K562 (cell line): ENCODE measurements around the gene MOB1B. TPM values are rescaled to one million over a fixed set of nuclear protein-coding genes. Genes with fewer than 3 reads are reported as not detected.

Source experiments
- ATAC-seq: fragments of 200-7000 bp; cut with Tn5 transposase; 3 replicates; pipeline ENCODE4 v1.9.1; 2020; ENCODE audit warnings: moderate library complexity
- BruUV-seq: library from RNA; stranded (reverse); fragments of 400-500 nt; replicated peaks from 2 replicates; lab custom pipeline; 2021; lab: Mats Ljungman, UMichigan
- CTCF ChIA-PET: fragments of 300-600 bp; formaldehyde crosslinking; extraction: SDS; loops from one replicate; lab custom pipeline; 2021; ENCODE audit warnings: low intra/inter-chr PET ratio; lab: Yijun Ruan, JAX
- POLR2A ChIA-PET: fragments of 300-600, 350-650 bp; sonication (Branson Sonifier 250); formaldehyde crosslinking; extraction: SDS; loops from one replicate; lab custom pipeline; 2021; ENCODE audit warnings: antibody characterized with exemption, inconsistent platforms; lab: Yijun Ruan, JAX
- DNase-seq, 4 experiments: peaks; one replicate each; pipeline versions ENCODE4 v3.0.0 to v3.0.0-alpha.2; 2011 to 2018; ENCODE audit warnings: low spot score in 3 of 4, mixed read lengths in 3 of 4; ENCODE audit errors: extremely low read depth in 1 of 4
- FAIRE-seq: peaks from 2 replicates; lab custom pipeline; 2011; peaks lifted over from hg19 to GRCh38; lab: Jason Lieb, UNC
- H2AFZ ChIP-seq: 2 replicates; pipeline ENCODE4 v1.6.0; 2011; ENCODE audit warnings: low read depth, low read length, control low read depth, inconsistent platforms
- H3K27ac ChIP-seq: fragments of 200-600 bp; 3 replicates; pipeline ENCODE4 v1.8.0; 2011; ENCODE audit warnings: low read depth, mild to moderate bottlenecking, control low read depth, inconsistent platforms, low read length, moderate library complexity, mixed read lengths; ENCODE audit errors: extremely low read depth
- H3K27me3 ChIP-seq, 2 experiments: fragments of 300-600 bp in 1 of 2; 2 replicates in 1 of 2; 3 replicates in 1 of 2; pipeline versions ENCODE4 v1.6.0 to v1.8.0; 2011; ENCODE audit warnings: inconsistent platforms in 2 of 2, low read length in 2 of 2, mild to moderate bottlenecking in 1 of 2, mixed read lengths in 1 of 2, moderate library complexity in 1 of 2; ENCODE audit not compliant: control insufficient read depth in 2 of 2, insufficient read depth in 2 of 2
- H3K36me3 ChIP-seq: fragments of 300-600 bp; 3 replicates; pipeline ENCODE4 v1.8.0; 2011; ENCODE audit warnings: mild to moderate bottlenecking, low read length, inconsistent platforms; ENCODE audit not compliant: control insufficient read depth, insufficient read depth
- H3K4me1 ChIP-seq, 2 experiments: fragments of 200-600 bp in 1 of 2; replicated peaks in 1 of 2; 2 replicates in 1 of 2; 3 replicates in 1 of 2; pipeline versions ENCODE4 v1.5.1 to v1.8.0; 2011; ENCODE audit warnings: inconsistent platforms in 2 of 2, low read length in 2 of 2, mild to moderate bottlenecking in 1 of 2, mixed read lengths in 1 of 2, moderate library complexity in 1 of 2; ENCODE audit not compliant: control insufficient read depth in 2 of 2, insufficient read depth in 2 of 2
- H3K4me2 ChIP-seq: 2 replicates; pipeline ENCODE4 v1.6.1; 2011; ENCODE audit warnings: low read length, control low read depth, inconsistent platforms, mixed read lengths; ENCODE audit not compliant: insufficient read depth
- H3K4me3 ChIP-seq: fragments of 200-600 bp; sonication (generic), shearing (Covaris generic); 2 replicates; pipeline ENCODE4 v1.5.1; 2016; ENCODE audit warnings: control low read depth, inconsistent platforms
- H3K79me2 ChIP-seq: fragments of 200-600 bp; 3 replicates; pipeline ENCODE4 v1.8.0; 2011; ENCODE audit warnings: low read length, inconsistent platforms; ENCODE audit not compliant: control insufficient read depth, insufficient read depth
- H3K9ac ChIP-seq, 2 experiments: 2 replicates each; pipeline versions ENCODE4 v1.6.0 to v1.6.1; 2011; ENCODE audit warnings: low read depth in 2 of 2, low read length in 2 of 2, control low read depth in 1 of 2, inconsistent platforms in 1 of 2, mild to moderate bottlenecking in 1 of 2, mixed read lengths in 1 of 2; ENCODE audit not compliant: insufficient read depth in 1 of 2
- H3K9me1 ChIP-seq: one replicate; pipeline ENCODE4 v1.6.0; 2011; ENCODE audit warnings: inconsistent platforms, mild to moderate bottlenecking, low read length, moderate library complexity; ENCODE audit not compliant: control insufficient read depth, insufficient read depth
- H3K9me3 ChIP-seq: replicated peaks from 2 replicates; pipeline ENCODE4 v1.5.1; 2011; ENCODE audit warnings: low read depth, low read length, inconsistent platforms; ENCODE audit not compliant: control insufficient read depth, insufficient read depth
- H4K20me1 ChIP-seq: replicated peaks from 2 replicates; pipeline ENCODE4 v1.6.1; 2011; ENCODE audit warnings: low read length, inconsistent platforms, mixed read lengths; ENCODE audit not compliant: control insufficient read depth, insufficient read depth
- BACH1 ChIP-seq: fragments of 200-800 bp; sonication (Bioruptor generic); IDR thresholded peaks from 2 replicates; pipeline ENCODE4 v1.6.1; 2016; ENCODE audit warnings: missing genetic modification characterization, missing compliant biosample characterization
- CBX1 ChIP-seq: sonication (generic); IDR thresholded peaks from 2 replicates; pipeline ENCODE4 v1.6.1; 2016; ENCODE audit warnings: antibody characterized with exemption, low read depth, mild to moderate bottlenecking
- CREM ChIP-seq: IDR thresholded peaks from 2 replicates; pipeline ENCODE4 v1.6.1; 2014; ENCODE audit warnings: antibody characterized with exemption, low read depth
- CXXC5 ChIP-seq: fragments of 250-450 bp; sonication (Bioruptor Pico); IDR thresholded peaks from 2 replicates; pipeline ENCODE4 v1.8.0; 2022; ENCODE audit warnings: inconsistent platforms, mild to moderate bottlenecking, moderate library complexity
- DDX20 ChIP-seq: fragments of 450-650 bp; IDR thresholded peaks from 2 replicates; pipeline ENCODE4 v1.6.1; 2016; ENCODE audit warnings: missing genetic modification characterization, low read depth, mild to moderate bottlenecking, missing compliant biosample characterization, moderate library complexity
- E2F6 ChIP-seq, 2 experiments: IDR thresholded peaks; 2 replicates each; pipeline ENCODE4 v1.6.1; 2011; ENCODE audit warnings: borderline replicate concordance in 1 of 2, control low read depth in 1 of 2, low read depth in 1 of 2, low read length in 1 of 2, mild to moderate bottlenecking in 1 of 2, mixed read lengths in 1 of 2, moderate library complexity in 1 of 2; ENCODE audit not compliant: insufficient read depth in 1 of 2, insufficient read length in 1 of 2, poor library complexity in 1 of 2, severe bottlenecking in 1 of 2; ENCODE audit errors: extremely low read depth in 1 of 2
- KDM5B ChIP-seq: fragments of 200-600 bp; sonication (generic); IDR thresholded peaks from 2 replicates; pipeline ENCODE4 v1.6.1; 2012; ENCODE audit warnings: low read depth, mild to moderate bottlenecking, moderate library complexity, low read length, control low read depth, inconsistent platforms; ENCODE audit not compliant: insufficient replicate concordance
- MECOM ChIP-seq: fragments of 250-450 bp; sonication (Bioruptor Pico); IDR thresholded peaks from 2 replicates; pipeline ENCODE4 v1.8.0; 2022; ENCODE audit warnings: inconsistent platforms
- MTA1 ChIP-seq: fragments of 450-650 bp; IDR thresholded peaks from 2 replicates; pipeline ENCODE4 v1.6.1; 2017; ENCODE audit warnings: borderline replicate concordance
- MXI1 ChIP-seq: IDR thresholded peaks from 2 replicates; pipeline ENCODE4 v1.6.1; 2011; ENCODE audit warnings: low read depth, mild to moderate bottlenecking, improper control_type of control experiment, low read length
- NCOR1 ChIP-seq: fragments of 450-650 bp; IDR thresholded peaks from 2 replicates; pipeline ENCODE4 v1.6.1; 2016; ENCODE audit warnings: mild to moderate bottlenecking, moderate library complexity
- RBM39 ChIP-seq: fragments of 200-400 bp; formaldehyde crosslinking; optimal IDR thresholded peaks from 2 replicates; pipeline ENCODE3; 2018; ENCODE audit warnings: low read depth, low read length
- SNIP1 ChIP-seq: fragments of 450-650 bp; IDR thresholded peaks from 2 replicates; pipeline ENCODE4 v1.7.1; 2017; ENCODE audit warnings: low read depth, mild to moderate bottlenecking
- SOX6 ChIP-seq: fragments of 450-650 bp; IDR thresholded peaks from 2 replicates; pipeline ENCODE4 v1.6.1; 2014; ENCODE audit warnings: mild to moderate bottlenecking
- TAF15 ChIP-seq: fragments of 200-400 bp; formaldehyde crosslinking; IDR thresholded peaks from 2 replicates; pipeline ENCODE4 v1.6.1; 2017; ENCODE audit warnings: mild to moderate bottlenecking, low read depth, low read length, moderate library complexity
- ZNF212 ChIP-seq: fragments of 450-650 bp; formaldehyde crosslinking; IDR thresholded peaks from 2 replicates; pipeline ENCODE4 v1.4.0; 2020; ENCODE audit warnings: mild to moderate bottlenecking
- ZNF3 ChIP-seq: fragments of 250-450 bp; sonication (Bioruptor Pico); IDR thresholded peaks from 2 replicates; pipeline ENCODE4 v1.5.0; 2021; ENCODE audit warnings: mild to moderate bottlenecking, moderate library complexity
- ZNF445 ChIP-seq: fragments of 250-450 bp; sonication (Bioruptor Pico); IDR thresholded peaks from 2 replicates; pipeline ENCODE4 v1.4.0; 2020; ENCODE audit warnings: low read depth, mild to moderate bottlenecking, moderate library complexity
- ZNF696 ChIP-seq: fragments of 250-450 bp; sonication (Bioruptor Pico); conservative IDR thresholded peaks from 2 replicates; pipeline ENCODE4 v1.4.0; 2020; ENCODE audit warnings: mild to moderate bottlenecking, moderate library complexity
- ZSCAN29 ChIP-seq: fragments of 450-650 bp; IDR thresholded peaks from 2 replicates; pipeline ENCODE4 v1.6.1; 2017
- WGBS: fragments of 100-300 bp; shearing (Covaris generic); methylation state at CpG from one replicate; pipeline ENCODE4 v1.1.6; 2016; ENCODE audit warnings: low coverage, mixed read lengths; ENCODE audit not compliant: insufficient coverage; ENCODE audit errors: missing lambda C conversion rate; 5-methylcytosine and 5-hydroxymethylcytosine counted together
- in situ Hi-C: fragments of 300-500 bp; cut with MboI; formaldehyde crosslinking; loops from 4 replicates; pipeline ENCODE4 v1.15.0; 2018; ENCODE audit warnings: inconsistent platforms, mixed read lengths
- intact Hi-C: fragments of 100-400 bp; cut with micrococcal nuclease; formaldehyde crosslinking; loops from 2 replicates; pipeline ENCODE4 v1.14.2; 2022
- polyA plus RNA-seq, 8 experiments: library from polyadenylated mRNA; depleted of rRNA in 4 of 8; stranded (reverse) in 5 of 8; unstranded in 3 of 8; fragments of >200 nt; fragmentation: Nextera tagmentation in 2 of 8; fragmentation: Illumina TruSeq in 1 of 8; extraction: Ambion mirVana in 2 of 8; extraction: Trizol in 1 of 8; gene quantifications; 2 replicates each; pipeline versions ENCODE4 v1.2.1 to v1.2.3, GENCODE V29; 2011 to 2014; ENCODE audit warnings: inconsistent platforms in 1 of 8, missing spikeins in 1 of 8
- total RNA-seq, 7 experiments: library from RNA; depleted of rRNA in 6 of 7; stranded (reverse); fragments of >200 nt in 6 of 7; fragmentation: Illumina TruSeq in 2 of 7; extraction: Trizol in 2 of 7; gene quantifications; 2 replicates each; pipeline versions ENCODE4 v1.2.1 to v1.2.3, GENCODE V29; 2011 to 2021; ENCODE audit warnings: low replicate concordance in 1 of 7
- TF ChIP-seq, protein P1 (sequence below): IDR thresholded peaks from 2 replicates; pipeline ENCODE4 v1.6.1; 2014; ENCODE audit warnings: antibody characterized with exemption

The MOB1B gene
- total and polyA plus RNA-seq, 9 of the 15 experiments (the other 6 are each of a cell fraction or from before 2014, with no cell fraction given), result 8.4 to 37.8 (median 19.0) TPM

GRCh38 chr4:70892086-70892769 lies 9.9 kb upstream of the MOB1B start:
- H3K9ac ChIP-seq, result no peak overlapping the region; a peak in 1 of 4 replicates
- ChIA-PET POLR2A (interaction anchor here (2.3 kb wide), 1 partner anchor 9 kb away, joined by 16 read pairs; the partner anchor contains the start of gene MOB1B), CTCF (no interaction called here)
- no peak overlapping the region for H3K4me3 ChIP-seq
- H3K9me3 ChIP-seq, result no peaks in the 10 kb centered on the region
- 36% methylated on average over 11 of the region's 11 CpGs for WGBS
- H3K27me3 ChIP-seq, result no peaks in the 10 kb centered on the region
- H3K36me3 ChIP-seq, result no peaks in the 10 kb centered on the region
- no TSS peak for BruUV-seq
- H4K20me1 ChIP-seq, result no peaks in the 10 kb centered on the region
- peaks cover 0 to 3% of the 10 kb centered on the region in 2 experiments; a peak in 2 of 5 replicates for H3K4me1 ChIP-seq
- intact Hi-C loops (no loop called here), in situ Hi-C loops (no loop called here)
- peak; percentile 83 for ATAC-seq
- H2AFZ ChIP-seq, result peak overlapping the region; percentile 35
- H3K9me1 ChIP-seq, result no peaks in the 10 kb centered on the region
- peak in 2 of 4 experiments; percentile 23 to 42 for DNase-seq
- no peak for FAIRE-seq
- no peak overlapping the region for H3K4me2 ChIP-seq
- no peak overlapping the region; the same call in 2 of the 3 replicates for H3K27ac ChIP-seq
- H3K79me2 ChIP-seq, result no peaks in the 10 kb centered on the region
- TF ChIP-seq ZNF445 (CRISPR knock-in tag), result no peak
- TF ChIP-seq TAF15, result no peak
- TF ChIP-seq ZNF212 (CRISPR knock-in tag), result no peak
- peak; percentile 68 for TF ChIP-seq CXXC5 (CRISPR knock-in tag)
- TF ChIP-seq SOX6, result peak; percentile 39; the same call in 1 of the 2 replicates
- no peak for TF ChIP-seq KDM5B
- TF ChIP-seq MECOM (CRISPR knock-in tag), result peak; percentile 63; the same call in 1 of the 2 replicates
- TF ChIP-seq RBM39, result no peak
- TF ChIP-seq CBX1, result 0 out of 2 replicates have a peak, but pooled peaks have one; percentile 34
- TF ChIP-seq MXI1, result no peak
- no peak for TF ChIP-seq SNIP1
- TF ChIP-seq MTA1, result peak; percentile 77; the same call in 1 of the 2 replicates
- TF ChIP-seq NCOR1, result peak; percentile 6; the same call in 1 of the 2 replicates
- TF ChIP-seq ZNF696 (CRISPR knock-in tag), result no peak
- TF ChIP-seq ZSCAN29, result no peak
- TF ChIP-seq CREM, result 0 out of 2 replicates have a peak, but pooled peaks have one; percentile 10
- 0 out of 2 replicates have a peak, but pooled peaks have one; percentile 51 for TF ChIP-seq BACH1
- TF ChIP-seq ZNF3 (CRISPR knock-in tag), result 0 out of 2 replicates have a peak, but pooled peaks have one; percentile 38
- TF ChIP-seq, protein P1, sequence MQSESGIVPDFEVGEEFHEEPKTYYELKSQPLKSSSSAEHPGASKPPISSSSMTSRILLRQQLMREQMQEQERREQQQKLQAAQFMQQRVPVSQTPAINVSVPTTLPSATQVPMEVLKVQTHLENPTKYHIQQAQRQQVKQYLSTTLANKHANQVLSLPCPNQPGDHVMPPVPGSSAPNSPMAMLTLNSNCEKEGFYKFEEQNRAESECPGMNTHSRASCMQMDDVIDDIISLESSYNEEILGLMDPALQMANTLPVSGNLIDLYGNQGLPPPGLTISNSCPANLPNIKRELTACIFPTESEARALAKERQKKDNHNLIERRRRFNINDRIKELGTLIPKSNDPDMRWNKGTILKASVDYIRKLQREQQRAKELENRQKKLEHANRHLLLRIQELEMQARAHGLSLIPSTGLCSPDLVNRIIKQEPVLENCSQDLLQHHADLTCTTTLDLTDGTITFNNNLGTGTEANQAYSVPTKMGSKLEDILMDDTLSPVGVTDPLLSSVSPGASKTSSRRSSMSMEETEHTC, result peak; percentile 86
- TF ChIP-seq DDX20 (tag), result 0 out of 2 replicates have a peak, but pooled peaks have one; percentile 49
- no peak for TF ChIP-seq E2F6 (IDR thresholded peaks at IDR 0.05; ENCODE audit: borderline replicate concordance in 1 of 2, extremely low read depth in 1 of 2, insufficient read depth in 1 of 2, insufficient read length in 1 of 2, low read depth in 1 of 2, low read length in 1 of 2, poor library complexity in 1 of 2, severe bottlenecking in 1 of 2)
